GM18519 (cell line): ENCODE results near the gene MAP3K8.
A peak's percentile ranks its signal among the peaks of the same experiment; 100 is the strongest.
"Not testable (repeated sequence)": the region's sequence is repeated elsewhere in the genome, so short reads cannot be mapped to it uniquely, and the experiment has no call there.

Experiments used
- ATAC-seq: cut with Tn5 transposase; IDR thresholded peaks from one replicate; pipeline ENCODE4 v1.9.1; 2021; ENCODE audit warnings: mild to moderate bottlenecking, moderate library complexity; ENCODE audit not compliant: unreplicated experiment, low FRiP score

MAP3K8 gene

GRCh38 chr10:30443049-30443448 is 9.1 kb downstream of the MAP3K8 start:
- no peak for ATAC-seq

GRCh38 chr10:30445711-30446110 is 11.7 kb downstream of the MAP3K8 start:
- ATAC-seq = no peak

GRCh38 chr10:30447125-30447799 is 13.3 kb downstream of the MAP3K8 start:
- ATAC-seq = no peak

- ATAC-seq = no peak
These were observed 14.1 kb downstream of the MAP3K8 start for GRCh38 chr10:30448092-30448491.

- ATAC-seq = no peak
These were observed 20.0 kb downstream of the MAP3K8 start for GRCh38 chr10:30453764-30454527.

GRCh38 chr10:30454744-30455510 is 20.9 kb downstream of the MAP3K8 start:
- ATAC-seq = no peak

GRCh38 chr10:30455816-30456215 is 21.8 kb downstream of the MAP3K8 start:
- ATAC-seq = no peak

GRCh38 chr10:30456266-30456665 is 22.3 kb downstream of the MAP3K8 start:
- peak; percentile 67 for ATAC-seq

GRCh38 chr10:30459283-30459682 is 25.3 kb downstream of the MAP3K8 start:
- no peak for ATAC-seq

GRCh38 chr10:30460121-30460520 is 26.1 kb downstream of the MAP3K8 start:
- ATAC-seq = no peak

- ATAC-seq = no peak
These were observed 28.5 kb downstream of the MAP3K8 start for GRCh38 chr10:30462513-30462912.

- no peak for ATAC-seq
These were observed 30.0 kb downstream of the MAP3K8 start for GRCh38 chr10:30463944-30464451.

- ATAC-seq = no peak
These were observed 30.7 kb downstream of the MAP3K8 start for GRCh38 chr10:30464675-30465074.

GRCh38 chr10:30466445-30466844 is 32.5 kb downstream of the MAP3K8 start:
- no peak for ATAC-seq

GRCh38 chr10:30467651-30468338 is 33.8 kb downstream of the MAP3K8 start:
- no peak for ATAC-seq

GRCh38 chr10:30472414-30473155 is 38.6 kb downstream of the MAP3K8 start:
- no peak for ATAC-seq

GRCh38 chr10:30475515-30475914 is 41.5 kb downstream of the MAP3K8 start:
- not testable (repeated sequence) for ATAC-seq

GRCh38 chr10:30476511-30477155 is 42.6 kb downstream of the MAP3K8 start:
- ATAC-seq = no peak

- ATAC-seq = not testable (repeated sequence)
These were observed 45.5 kb downstream of the MAP3K8 start for GRCh38 chr10:30479513-30479912.
